ENCODE measurements around the gene CORO1C. TPM values are rescaled to one million over a fixed set of nuclear protein-coding genes. Genes with fewer than 3 reads are reported as not detected.
A peak's percentile ranks its signal among the peaks of the same experiment; 100 is the strongest.

CORO1C gene
- total and polyA plus RNA-seq, 9 of the 15 experiments (the other 6 are each of a cell fraction or from before 2014, with no cell fraction given), result 55.2 to 280 (median 150) TPM

DNA sequence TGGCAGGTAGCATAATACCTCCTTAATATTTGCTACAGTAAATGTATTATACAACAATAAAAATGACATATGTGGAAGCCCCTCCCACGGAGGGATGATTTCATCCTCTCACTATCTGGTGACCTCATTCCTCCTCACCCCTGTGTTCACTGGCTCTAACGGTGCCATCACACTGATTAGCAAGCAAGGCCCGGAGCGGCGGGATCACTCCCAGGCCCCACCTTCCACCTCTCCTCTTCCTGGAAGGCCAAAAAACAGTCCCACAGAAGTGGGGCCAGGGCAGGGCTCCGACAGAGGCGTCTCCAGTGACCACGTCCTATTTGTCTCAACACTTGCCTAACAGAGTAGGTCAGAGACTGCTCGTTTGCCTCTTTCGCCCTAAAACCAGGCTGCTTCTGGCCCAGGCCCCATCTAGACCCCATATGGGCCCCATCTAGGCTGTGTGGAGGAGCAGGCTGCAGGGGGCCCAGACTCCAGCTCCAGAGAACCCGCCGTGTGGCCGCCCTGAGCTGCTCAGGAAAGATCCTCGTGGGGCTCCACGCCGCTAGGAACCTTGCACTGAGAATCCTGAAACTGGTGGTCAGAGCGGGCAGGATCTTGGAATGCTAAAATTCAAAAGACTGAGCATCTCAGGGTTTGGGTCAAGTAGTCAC is 101.4 kb downstream of the CORO1C start (continued):
- TF ChIP-seq, protein P1, sequence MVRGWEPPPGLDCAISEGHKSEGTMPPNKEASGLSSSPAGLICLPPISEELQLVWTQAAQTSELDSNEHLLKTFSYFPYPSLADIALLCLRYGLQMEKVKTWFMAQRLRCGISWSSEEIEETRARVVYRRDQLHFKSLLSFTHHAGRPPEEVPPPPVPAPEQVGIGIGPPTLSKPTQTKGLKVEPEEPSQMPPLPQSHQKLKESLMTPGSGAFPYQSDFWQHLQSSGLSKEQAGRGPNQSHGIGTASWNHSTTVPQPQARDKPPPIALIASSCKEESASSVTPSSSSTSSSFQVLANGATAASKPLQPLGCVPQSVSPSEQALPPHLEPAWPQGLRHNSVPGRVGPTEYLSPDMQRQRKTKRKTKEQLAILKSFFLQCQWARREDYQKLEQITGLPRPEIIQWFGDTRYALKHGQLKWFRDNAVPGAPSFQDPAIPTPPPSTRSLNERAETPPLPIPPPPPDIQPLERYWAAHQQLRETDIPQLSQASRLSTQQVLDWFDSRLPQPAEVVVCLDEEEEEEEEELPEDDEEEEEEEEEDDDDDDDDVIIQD (CRISPR knock-in tag; IDR thresholded peaks at IDR 0.05), result no peak
- TF ChIP-seq ERF (CRISPR knock-in tag; IDR thresholded peaks at IDR 0.05) (peak; percentile 57; the same call in 1 of the 2 replicates), ZNF274 (IDR thresholded peaks at IDR 0.05; ENCODE audit: borderline replicate concordance, low read depth, low read length) (no peak), HNRNPK (IDR thresholded peaks at IDR 0.05; ENCODE audit: low read depth, low read length, poor library complexity, severe bottlenecking) (no peak), POLR2AphosphoS2 (IDR thresholded peaks at IDR 0.05; ENCODE audit: low read length) (peak; percentile 83; the same call in 1 of the 2 replicates), ZNF79 (CRISPR knock-in tag; IDR thresholded peaks at IDR 0.05; ENCODE audit: low read depth) (no peak), TRIM28 (IDR thresholded peaks at IDR 0.05) (no peak), FOXA1 (IDR thresholded peaks at IDR 0.05; ENCODE audit: borderline replicate concordance) (no peak), ZZZ3 (IDR thresholded peaks at IDR 0.05) (no peak), KLF10 (CRISPR knock-in tag; IDR thresholded peaks at IDR 0.05) (no peak), ZNF140 (CRISPR knock-in tag; IDR thresholded peaks at IDR 0.05) (no peak), NR3C1 (CRISPR knock-in tag; IDR thresholded peaks at IDR 0.05) (no peak), ELF1 (tag; IDR thresholded peaks at IDR 0.05) (peak; percentile 76; the same call in 1 of the 2 replicates), JUN (IDR thresholded peaks at IDR 0.05; ENCODE audit: borderline replicate concordance, low read depth, low read length) (peak; percentile 98), JUN (CRISPR knock-in tag; IDR thresholded peaks at IDR 0.05; ENCODE audit: borderline replicate concordance) (0 out of 2 replicates have a peak, but pooled peaks have one; percentile 8), CBX8 (IDR thresholded peaks at IDR 0.05; ENCODE audit: borderline replicate concordance, extremely low read depth, low read depth, low read length, poor library complexity, severe bottlenecking) (no peak), TOE1 (IDR thresholded peaks at IDR 0.05; ENCODE audit: borderline replicate concordance) (peak; percentile 19; the same call in 1 of the 2 replicates), TOE1 (CRISPR knock-in tag; IDR thresholded peaks at IDR 0.05; ENCODE audit: borderline replicate concordance, low read depth) (no peak), FOSL1 (tag; conservative IDR thresholded peaks at IDR 0.05) (peak; percentile 82), EP300 (IDR thresholded peaks at IDR 0.05; ENCODE audit: low read length) (peak; percentile 83), GABPB1 (CRISPR knock-in tag; IDR thresholded peaks at IDR 0.05) (no peak), ZNF124 (CRISPR knock-in tag; IDR thresholded peaks at IDR 0.05) (no peak), MTA1 (IDR thresholded peaks at IDR 0.05; ENCODE audit: borderline replicate concordance) (no peak; the same call in 1 of the 2 replicates)
- TF ChIP-seq, protein P2, sequence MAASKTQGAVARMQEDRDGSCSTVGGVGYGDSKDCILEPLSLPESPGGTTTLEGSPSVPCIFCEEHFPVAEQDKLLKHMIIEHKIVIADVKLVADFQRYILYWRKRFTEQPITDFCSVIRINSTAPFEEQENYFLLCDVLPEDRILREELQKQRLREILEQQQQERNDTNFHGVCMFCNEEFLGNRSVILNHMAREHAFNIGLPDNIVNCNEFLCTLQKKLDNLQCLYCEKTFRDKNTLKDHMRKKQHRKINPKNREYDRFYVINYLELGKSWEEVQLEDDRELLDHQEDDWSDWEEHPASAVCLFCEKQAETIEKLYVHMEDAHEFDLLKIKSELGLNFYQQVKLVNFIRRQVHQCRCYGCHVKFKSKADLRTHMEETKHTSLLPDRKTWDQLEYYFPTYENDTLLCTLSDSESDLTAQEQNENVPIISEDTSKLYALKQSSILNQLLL (CRISPR knock-in tag; IDR thresholded peaks at IDR 0.05; ENCODE audit: borderline replicate concordance), result no peak
